Measurements from ENCODE around the gene SLC19A2. TPM values are rescaled to one million over a fixed set of nuclear protein-coding genes. Genes with fewer than 3 reads are reported as not detected.
A peak's percentile ranks its signal among the peaks of the same experiment; 100 is the strongest.

SLC19A2 gene
- total RNA-seq, 1 experiment from 2014 or later = 17.3 TPM

- no peak for DNase-seq (ENCODE audit: low spot score)
These were observed 11.3 kb downstream of the SLC19A2 start for GRCh38 chr1:169474302-169474995.

- no peak for DNase-seq (ENCODE audit: low spot score)
These were observed 12.4 kb downstream of the SLC19A2 start for GRCh38 chr1:169473347-169473746.

DNA sequence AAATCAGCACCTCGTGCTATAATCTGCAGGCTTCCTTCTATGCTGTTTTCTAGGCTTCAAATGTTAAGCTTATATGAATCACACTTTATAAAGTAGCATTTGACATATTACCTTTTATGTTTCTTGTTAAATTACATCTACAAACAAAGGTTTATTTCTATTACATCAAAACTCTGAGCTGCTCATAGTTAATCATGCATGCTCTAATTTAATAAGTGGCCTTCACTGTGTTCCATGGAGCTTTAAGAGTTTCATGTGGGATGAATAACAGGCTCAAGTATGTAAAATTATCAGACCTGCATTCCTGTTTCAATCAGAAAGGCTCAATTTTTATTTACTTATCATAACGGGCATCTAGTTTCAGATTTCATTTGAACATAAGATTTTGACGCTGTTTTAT lies 13.0 kb downstream of the SLC19A2 start:
- DNase-seq (ENCODE audit: low spot score) = no peak

GRCh38 chr1:169468982-169469381 lies 16.8 kb downstream of the SLC19A2 start:
- no peak for DNase-seq (ENCODE audit: low spot score)

DNA sequence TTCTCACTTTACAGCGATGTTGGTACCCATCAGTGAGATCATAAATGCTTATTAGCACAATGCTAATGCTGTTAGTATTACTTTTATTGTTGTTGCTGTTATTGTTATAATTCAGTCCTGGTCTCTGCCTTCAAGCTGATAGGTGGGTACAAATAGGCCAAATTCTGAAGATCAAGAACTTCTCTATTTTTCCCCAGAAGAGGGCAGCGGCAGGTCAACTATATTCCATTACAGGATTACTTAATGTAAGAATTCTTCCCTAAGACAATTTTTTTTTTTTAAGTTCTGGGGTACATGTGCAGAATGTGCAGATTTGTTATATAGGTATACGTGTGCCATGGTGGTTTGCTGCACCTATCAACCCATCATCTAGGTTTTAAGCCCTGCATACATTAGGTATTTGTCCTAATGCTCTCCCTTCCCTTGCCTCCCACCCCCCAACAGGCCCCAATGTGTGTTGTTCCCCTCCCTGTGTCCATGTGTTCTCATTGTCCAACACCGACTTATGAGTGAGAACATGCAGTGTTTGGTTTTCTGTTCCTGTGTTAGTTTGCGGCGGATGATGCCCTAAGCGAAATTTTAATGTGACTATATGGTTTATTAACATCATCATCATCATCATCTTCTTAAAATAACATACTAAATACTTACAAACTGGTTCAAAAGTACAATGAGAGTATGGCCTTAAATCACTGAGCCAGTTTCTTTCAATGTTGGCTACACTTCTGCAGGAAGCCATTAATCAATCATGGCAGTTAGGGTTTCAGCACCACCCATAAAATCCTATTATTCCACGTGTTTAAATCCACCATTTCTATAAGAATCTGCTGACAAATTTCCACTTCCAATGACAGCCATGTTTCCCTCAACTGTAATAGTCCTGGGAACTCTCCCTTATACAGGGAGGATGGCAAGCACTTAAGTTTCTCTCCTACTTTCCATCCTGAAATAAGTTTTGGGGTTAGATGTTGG lies 19.2 kb downstream of the SLC19A2 start:
- DNase-seq (ENCODE audit: low spot score) = peak; percentile 10

GRCh38 chr1:169465281-169465680 lies 20.5 kb downstream of the SLC19A2 start:
- no peak for DNase-seq (ENCODE audit: low spot score)

DNA sequence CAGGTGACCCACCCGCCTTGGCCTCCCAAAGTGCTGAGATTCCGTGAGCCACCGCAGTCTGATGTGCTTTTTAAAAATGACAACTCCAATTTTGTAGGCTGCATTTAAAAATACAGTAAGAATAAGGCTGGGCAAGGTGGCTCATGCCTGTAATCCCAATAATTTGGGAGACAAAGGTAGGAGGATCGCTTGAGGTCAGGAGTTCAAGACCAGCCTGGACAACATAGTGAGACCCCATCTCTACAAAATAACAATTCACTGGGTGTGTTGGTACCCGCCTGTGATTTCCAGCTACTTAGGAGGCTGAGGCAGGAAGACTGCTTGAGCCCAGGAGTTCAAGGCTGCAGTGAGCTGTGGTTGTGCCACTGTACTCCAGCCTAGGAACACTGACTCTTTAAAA lies 23.4 kb downstream of the SLC19A2 start:
- no peak for DNase-seq (ENCODE audit: low spot score)

GRCh38 chr1:169461390-169462000 lies 24.2 kb downstream of the SLC19A2 start:
- DNase-seq (ENCODE audit: low spot score) = no peak

- no peak for DNase-seq (ENCODE audit: low spot score)
These were observed 25.4 kb downstream of the SLC19A2 start for GRCh38 chr1:169460191-169460833.

DNA sequence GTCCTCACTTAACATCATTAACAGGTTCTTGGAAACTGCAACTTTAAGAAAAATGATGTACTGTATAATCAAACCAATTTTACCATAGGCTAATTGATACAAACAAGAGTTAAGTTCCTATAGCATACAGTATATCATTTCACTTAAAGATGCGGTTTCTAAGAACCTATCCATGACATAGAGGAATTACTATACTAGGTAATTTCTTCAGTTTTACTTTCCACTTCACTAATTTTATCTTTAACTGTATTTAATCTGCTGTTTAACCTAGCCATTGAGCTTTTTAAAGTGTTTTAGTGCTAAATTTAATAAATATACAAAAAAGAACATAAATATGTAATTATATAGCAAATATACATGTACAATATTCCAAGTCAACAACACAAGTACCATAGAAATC lies 28.3 kb downstream of the SLC19A2 start:
- DNase-seq (ENCODE audit: low spot score) = no peak

DNA sequence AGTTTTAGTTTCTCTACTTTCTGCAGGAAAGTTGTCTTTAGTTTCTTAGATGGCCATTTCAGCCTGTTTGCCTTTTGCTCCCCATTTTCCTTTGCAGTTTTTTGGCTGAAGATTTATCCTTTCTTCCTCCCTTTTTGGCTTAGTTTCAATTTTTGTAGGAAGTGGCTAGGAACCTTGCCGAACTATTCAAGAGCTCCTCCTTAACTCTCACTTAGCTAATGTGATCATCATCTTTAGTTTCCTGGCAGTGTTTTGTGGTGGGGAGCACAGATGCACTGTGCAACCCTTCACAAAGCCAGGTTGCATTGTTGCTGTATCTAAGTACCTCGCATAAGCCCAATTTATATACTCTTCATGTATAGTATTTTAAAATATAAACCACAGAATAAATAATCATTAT lies 29.7 kb downstream of the SLC19A2 start:
- no peak for DNase-seq (ENCODE audit: low spot score)

DNA sequence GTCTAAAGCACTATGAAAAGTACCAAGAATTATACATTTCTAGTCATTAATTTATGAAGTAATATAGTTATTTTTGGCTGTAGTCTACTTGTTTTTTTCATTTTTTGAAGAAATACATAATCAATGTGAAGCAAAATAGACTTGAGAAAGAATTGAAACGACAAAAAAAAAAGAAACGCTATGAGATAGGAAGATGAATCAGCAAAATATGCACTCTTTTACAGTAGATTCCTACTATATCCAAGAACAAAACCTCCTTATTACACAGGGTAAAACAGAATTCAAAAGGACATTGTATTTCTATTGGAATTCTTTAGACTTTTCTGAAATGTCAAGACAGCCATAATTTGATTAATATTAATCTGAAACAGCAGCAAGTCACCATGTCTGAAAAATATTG lies 32.8 kb downstream of the SLC19A2 start:
- no peak for DNase-seq (ENCODE audit: low spot score)

DNA sequence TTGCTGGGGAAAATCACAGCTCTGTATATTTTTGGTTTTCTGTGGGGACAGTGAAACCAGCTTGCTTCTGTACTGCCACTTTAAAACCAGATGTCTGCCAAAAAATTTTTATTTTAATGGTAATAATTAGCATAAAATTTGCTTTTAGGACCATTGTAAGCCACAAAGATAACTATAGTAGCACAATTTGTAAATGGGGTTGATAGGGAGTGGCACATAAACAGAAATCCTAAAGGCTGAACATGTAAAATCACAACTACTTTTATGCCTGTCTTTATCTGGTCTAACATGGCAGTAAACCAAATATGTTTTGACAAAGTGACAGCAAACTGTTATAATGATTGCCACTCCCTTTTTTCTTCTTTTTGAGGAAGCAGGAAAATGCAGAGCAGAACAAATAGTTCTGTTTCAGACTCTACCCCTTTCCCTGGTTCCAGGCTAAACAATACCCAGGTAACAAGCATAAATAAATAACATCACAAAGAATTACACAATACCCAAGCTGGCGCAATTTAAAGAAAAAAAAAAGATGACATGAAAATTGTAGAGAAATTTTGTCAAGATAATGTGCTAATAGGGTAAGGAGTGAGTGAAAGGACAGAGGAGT lies 34.4 kb downstream of the SLC19A2 start:
- no peak for DNase-seq (ENCODE audit: low spot score)

- no peak for DNase-seq (ENCODE audit: low spot score)
These were observed 41.8 kb downstream of the SLC19A2 start for GRCh38 chr1:169443923-169444322.

- DNase-seq (ENCODE audit: low spot score) = peak; percentile 76
These were observed 58.6 kb downstream of the SLC19A2 start, which contains the start of gene CCDC181 for GRCh38 chr1:169427081-169427641. Gene CCDC181, minus strand, starts transcription at chr1:169427474. Its CDS starts 2,547 bp downstream, at chr1:169424927.

DNA sequence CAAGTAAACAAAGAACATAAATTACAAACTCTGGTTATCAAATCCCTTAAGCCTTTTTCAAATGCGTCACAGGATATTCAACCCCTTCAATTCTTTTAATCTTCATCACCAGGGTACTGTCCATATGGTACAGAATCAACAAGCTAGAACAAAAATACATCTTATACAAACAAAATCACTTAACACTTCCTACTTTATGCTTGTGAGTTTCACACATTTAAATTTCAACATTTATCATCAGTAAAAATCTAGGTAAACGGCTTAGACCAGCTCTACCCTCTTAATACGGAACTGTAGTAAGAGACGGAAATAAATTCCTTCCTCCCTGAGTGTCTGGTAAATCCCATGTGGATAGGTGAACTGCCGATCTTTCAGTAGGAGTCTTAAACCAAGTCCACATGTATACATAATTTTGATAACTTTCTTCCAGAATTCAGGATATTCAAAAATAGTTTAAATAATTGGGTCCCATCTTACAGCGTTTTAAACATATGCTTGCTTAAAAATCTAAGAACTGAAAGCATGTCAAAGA lies 59.5 kb downstream of the SLC19A2 start:
- DNase-seq (ENCODE audit: low spot score) = no peak

- DNase-seq (ENCODE audit: low spot score) = no peak
These were observed 64.4 kb downstream of the SLC19A2 start for GRCh38 chr1:169421309-169421708.

GRCh38 chr1:169414952-169415351 lies 70.8 kb downstream of the SLC19A2 start:
- DNase-seq (ENCODE audit: low spot score) = no peak

Data from H4 (cell line).